Neuronal stem cell (in vitro differentiated cells): ENCODE results near the gene EIPR1.

Experiments used
- DNase-seq: peaks from one replicate; pipeline ENCODE4 v3.0.0-alpha.2; 2013; ENCODE audit warnings: low spot score
- H2AFZ ChIP-seq: one replicate; pipeline ENCODE4 v1.6.1; 2013; ENCODE audit warnings: mild to moderate bottlenecking, low read length, inconsistent platforms
- H2AK5ac ChIP-seq: 2 replicates; pipeline ENCODE4 v1.6.1; 2013; ENCODE audit warnings: low read depth, mild to moderate bottlenecking, inconsistent platforms, low read length, moderate library complexity, mixed read lengths
- H2BK120ac ChIP-seq: 2 replicates; pipeline ENCODE4 v1.6.1; 2013; ENCODE audit warnings: low read depth, mild to moderate bottlenecking, inconsistent platforms, low read length, moderate library complexity, mixed read lengths
- H2BK12ac ChIP-seq: one replicate; pipeline ENCODE4 v1.6.1; 2013; ENCODE audit warnings: low read length, inconsistent platforms
- H2BK15ac ChIP-seq: 2 replicates; pipeline ENCODE4 v1.6.1; 2013; ENCODE audit warnings: mild to moderate bottlenecking, low read length, inconsistent platforms, mixed read lengths
- H2BK5ac ChIP-seq: one replicate; pipeline ENCODE4 v1.6.1; 2013; ENCODE audit warnings: inconsistent platforms, mild to moderate bottlenecking, low read length, moderate library complexity
- H3K14ac ChIP-seq: one replicate; pipeline ENCODE4 v1.6.1; 2013; ENCODE audit warnings: low read length, inconsistent platforms
- H3K18ac ChIP-seq: 2 replicates; pipeline ENCODE4 v1.6.1; 2013; ENCODE audit warnings: low read length, inconsistent platforms
- H3K23ac ChIP-seq: 2 replicates; pipeline ENCODE4 v1.6.1; 2013; ENCODE audit warnings: low read depth, mild to moderate bottlenecking, mixed read lengths, low read length, inconsistent platforms; ENCODE audit not compliant: poor library complexity
- H3K27ac ChIP-seq: replicated peaks from 3 replicates; pipeline ENCODE4 v1.5.1; 2013; ENCODE audit warnings: low read length, inconsistent platforms
- H3K27me3 ChIP-seq, 3 experiments: 2 replicates each; pipeline ENCODE4 v1.6.1; 2013; ENCODE audit warnings: low read length in 3 of 3, mild to moderate bottlenecking in 2 of 3, inconsistent platforms in 1 of 3, low read depth in 1 of 3, mixed read lengths in 1 of 3, moderate library complexity in 1 of 3; ENCODE audit not compliant: control insufficient read depth in 3 of 3, insufficient read depth in 3 of 3
- H3K36me3 ChIP-seq, 2 donors: replicated peaks in 1 of 2; 2 replicates each; pipeline ENCODE4 v1.6.1; 2013; ENCODE audit warnings: low read length in 2 of 2; ENCODE audit not compliant: control insufficient read depth in 2 of 2, insufficient read depth in 2 of 2
- H3K4ac ChIP-seq: 2 replicates; pipeline ENCODE4 v1.6.1; 2013; ENCODE audit warnings: inconsistent platforms, mild to moderate bottlenecking, low read length, moderate library complexity
- H3K4me1 ChIP-seq, 2 donors: 1 replicate in 1 of 2; 2 replicates in 1 of 2; pipeline ENCODE4 v1.6.1; 2013; ENCODE audit warnings: low read length in 2 of 2, low read depth in 1 of 2; ENCODE audit not compliant: control insufficient read depth in 2 of 2, insufficient read depth in 1 of 2
- H3K4me2 ChIP-seq: one replicate; pipeline ENCODE4 v1.6.1; 2013; ENCODE audit warnings: mild to moderate bottlenecking, low read length, inconsistent platforms; ENCODE audit not compliant: insufficient read depth, poor library complexity, severe bottlenecking
- H3K4me3 ChIP-seq, 2 donors: 2 replicates each; pipeline ENCODE4 v1.5.1; 2013; ENCODE audit warnings: low read length in 2 of 2, mild to moderate bottlenecking in 2 of 2, inconsistent platforms in 1 of 2, moderate library complexity in 1 of 2
- H3K79me1 ChIP-seq: one replicate; pipeline ENCODE4 v1.6.1; 2013; ENCODE audit warnings: low read depth, mild to moderate bottlenecking, inconsistent platforms, low read length, moderate library complexity
- H3K9ac ChIP-seq: one replicate; pipeline ENCODE4 v1.6.1; 2013; ENCODE audit warnings: mild to moderate bottlenecking, low read depth, low read length, inconsistent platforms; ENCODE audit not compliant: poor library complexity
- H3K9me3 ChIP-seq, 2 donors: replicated peaks in 1 of 2; 2 replicates each; pipeline versions ENCODE3 to v1.6.1; 2013; ENCODE audit warnings: low read length in 2 of 2, mild to moderate bottlenecking in 2 of 2, inconsistent platforms in 1 of 2, low read depth in 1 of 2, mixed read lengths in 1 of 2, moderate library complexity in 1 of 2; ENCODE audit not compliant: control insufficient read depth in 2 of 2, insufficient read depth in 1 of 2
- H4K8ac ChIP-seq: one replicate; pipeline ENCODE4 v1.6.1; 2013; ENCODE audit warnings: low read depth, mild to moderate bottlenecking, inconsistent platforms, low read length, moderate library complexity
- H4K91ac ChIP-seq: one replicate; pipeline ENCODE4 v1.6.1; 2013; ENCODE audit warnings: low read length, low read depth, mild to moderate bottlenecking, inconsistent platforms; ENCODE audit not compliant: poor library complexity
- WGBS, 2 donors: extraction: QIAGEN DNeasy Blood & Tissue Kit; methylation state at CpG; one replicate each; pipeline ENCODE4 v1.1.7; 2013; ENCODE audit warnings: missing lambda C conversion rate in 2 of 2, mixed read lengths in 1 of 2; ENCODE audit not compliant: insufficient read length in 2 of 2, insufficient replicate concordance in 1 of 2; ENCODE audit errors: extremely low coverage in 2 of 2; 5-methylcytosine and 5-hydroxymethylcytosine counted together

The EIPR1 gene

DNA sequence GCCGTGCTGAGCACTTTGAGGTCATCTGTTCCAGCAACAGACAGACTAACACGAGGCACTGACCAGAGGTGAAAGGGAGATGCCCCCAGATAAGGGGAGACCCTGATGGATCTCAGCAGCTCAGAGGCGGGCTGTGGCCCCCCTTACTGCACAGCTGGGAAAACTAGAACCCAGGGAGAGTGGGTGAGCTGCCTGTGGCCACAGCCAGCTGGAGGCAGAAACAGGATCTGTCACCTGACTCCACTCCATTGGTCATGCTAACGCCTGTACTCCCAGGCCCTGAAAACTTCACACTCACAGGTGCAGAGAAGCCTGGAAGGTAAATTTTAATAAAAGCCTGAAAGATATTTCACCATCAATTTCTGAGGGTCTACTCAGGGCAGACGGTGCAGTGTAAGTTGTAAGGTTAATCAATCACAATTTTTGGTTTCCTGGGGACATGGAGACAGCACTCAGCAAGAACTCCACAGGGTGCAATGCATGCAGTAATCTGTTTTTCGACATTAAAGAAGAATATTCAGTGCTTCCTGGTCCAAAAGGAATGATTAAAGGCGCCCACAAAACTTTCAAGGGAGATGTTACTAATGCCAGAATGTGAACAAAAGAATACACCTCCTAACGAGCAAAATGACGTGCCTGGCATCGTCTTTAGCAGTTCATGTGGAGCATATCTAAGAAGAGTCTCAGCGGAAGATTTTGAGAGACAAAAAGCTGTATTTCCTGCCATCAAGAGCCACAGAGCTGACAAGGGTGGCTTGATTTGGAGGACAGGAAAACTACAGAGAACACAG is 173.4 kb downstream of the EIPR1 start:
- H3K4me2 ChIP-seq, result no peak overlapping the region

DNA sequence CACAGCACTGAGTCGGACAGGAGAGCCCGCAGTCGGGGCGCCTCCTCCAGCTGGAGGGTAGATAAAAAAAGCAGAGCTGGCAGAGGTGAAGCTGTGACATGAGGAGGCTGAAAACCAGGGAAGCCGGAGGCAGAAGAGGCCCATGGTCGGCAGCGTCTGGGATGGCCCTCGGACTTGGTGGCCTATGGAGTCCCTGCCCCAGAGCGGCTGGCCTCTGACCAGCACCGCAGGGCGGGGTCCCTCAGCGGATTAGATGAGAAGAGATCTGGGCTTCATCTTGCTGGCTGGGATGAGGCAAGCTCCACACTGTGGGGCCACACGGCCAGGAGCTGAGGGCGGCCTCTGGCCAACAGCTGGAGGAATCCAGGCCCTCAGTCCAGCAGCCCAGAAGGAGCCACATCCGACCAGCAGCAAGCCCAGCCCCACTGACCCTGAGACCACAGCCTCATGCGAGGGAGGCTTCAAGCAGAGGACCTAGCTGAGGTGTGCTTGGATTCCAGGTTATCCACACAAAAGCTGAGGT is 174.1 kb downstream of the EIPR1 start:
- Histone ChIP-seq H3K9ac (no peak overlapping the region), H3K4me2 (no peak overlapping the region), H3K4me1 (peaks cover 0 to 3% of the 10 kb centered on the region in 2 donors), H2AFZ (no peak overlapping the region), H4K8ac (no peak overlapping the region), H3K14ac (no peak overlapping the region), H2AK5ac (peak overlapping the region; percentile 45), H3K4me3 (no peak overlapping the region), H3K79me1 (no peaks in the 10 kb centered on the region), H3K36me3 (peaks cover 0 to 3% of the 10 kb centered on the region in 2 donors), H3K9me3 (peaks cover 0 to 6% of the 10 kb centered on the region in 2 donors), H3K23ac (peak overlapping the region; percentile 48), H4K91ac (no peak overlapping the region), H2BK15ac (no peak overlapping the region), H3K18ac (peak overlapping the region; percentile 11), H3K27ac (no peak overlapping the region), H2BK120ac (no peak overlapping the region), H3K27me3 (no peaks in the 10 kb centered on the region), H2BK5ac (no peak overlapping the region), H3K4ac (no peak overlapping the region), H2BK12ac (no peak overlapping the region)
- WGBS, 2 donors, result no CpG with 5 or more reads among the region's 16 CpGs
- no peak for DNase-seq

More for the DNA sequence above, 173.4 kb downstream of the EIPR1 start:
- peaks cover 0 to 3% of the 10 kb centered on the region in 2 donors for H3K36me3 ChIP-seq
- H3K4me1 ChIP-seq, result peaks cover 0 to 3% of the 10 kb centered on the region in 2 donors
- H3K23ac ChIP-seq, result peak overlapping the region; percentile 48
- WGBS, 2 donors, result no CpG with 5 or more reads among the region's 11 CpGs
- peaks cover 0 to 6% of the 10 kb centered on the region in 2 donors for H3K9me3 ChIP-seq
- DNase-seq, result no peak
- peak overlapping the region; percentile 45 for H2AK5ac ChIP-seq
- no peak overlapping the region for H2BK12ac ChIP-seq
- H2BK120ac ChIP-seq, result no peak overlapping the region
- H3K79me1 ChIP-seq, result no peaks in the 10 kb centered on the region
- H4K91ac ChIP-seq, result no peak overlapping the region
- H3K14ac ChIP-seq, result no peak overlapping the region
- H3K18ac ChIP-seq, result peak overlapping the region; percentile 11
- no peaks in the 10 kb centered on the region for H3K27me3 ChIP-seq
- no peak overlapping the region for H3K4ac ChIP-seq
- H3K27ac ChIP-seq, result no peak overlapping the region
- H2BK15ac ChIP-seq, result no peak overlapping the region
- H2BK5ac ChIP-seq, result no peak overlapping the region
- peak overlapping the region; percentile 37 for H3K9ac ChIP-seq
- no peak overlapping the region for H4K8ac ChIP-seq
- no peak overlapping the region for H3K4me3 ChIP-seq
- H2AFZ ChIP-seq, result no peak overlapping the region

DNA sequence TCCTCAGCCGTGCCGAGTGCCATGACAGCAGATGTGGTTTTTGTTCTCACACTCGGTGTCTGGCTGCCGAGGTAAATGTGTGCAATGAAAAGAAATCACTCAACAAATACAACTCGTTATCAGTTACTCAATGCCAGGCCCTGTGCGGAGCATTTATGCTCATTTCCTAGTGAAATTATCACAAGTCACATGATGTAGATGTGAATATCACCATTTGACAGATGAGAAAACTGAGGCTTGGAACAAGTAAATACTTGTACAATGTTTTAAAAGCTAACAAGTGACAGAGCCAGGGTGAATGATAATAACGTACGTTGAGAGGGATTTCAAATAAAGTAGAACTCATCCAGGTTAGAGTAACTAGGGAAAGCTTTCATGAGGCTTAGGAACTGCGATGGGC is 174.7 kb downstream of the EIPR1 start:
- Histone ChIP-seq H3K36me3 (peaks cover 0 to 3% of the 10 kb centered on the region in 2 donors), H2BK5ac (no peak overlapping the region)
- no CpG with 5 or more reads among the region's 9 CpGs for WGBS, 2 donors

DNA sequence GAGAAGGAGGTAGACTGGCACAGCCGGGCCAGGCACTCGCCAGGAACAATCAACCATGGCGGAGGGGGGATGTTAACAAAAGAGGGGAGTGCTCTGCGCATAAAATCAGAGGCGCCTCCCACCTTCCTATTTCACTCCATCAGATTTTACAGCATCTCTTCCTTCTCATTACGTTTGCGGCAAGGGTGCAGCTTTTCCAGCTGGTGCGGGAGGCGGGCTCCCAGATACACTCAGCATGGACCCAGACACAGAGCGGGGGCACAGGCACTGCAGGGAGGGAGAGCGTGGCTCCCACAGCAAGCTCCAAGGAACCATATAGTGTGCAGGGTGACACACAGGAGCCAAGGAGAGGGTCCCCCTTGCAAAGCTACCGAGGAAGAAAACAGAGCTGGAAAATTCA is 176.3 kb downstream of the EIPR1 start:
- Histone ChIP-seq H3K18ac (no peak overlapping the region), H3K4me2 (no peak overlapping the region), H3K4me1 (peaks cover 3% of the 10 kb centered on the region in 2 donors), H3K79me1 (no peaks in the 10 kb centered on the region), H3K4me3 (no peak overlapping the region), H2BK12ac (no peak overlapping the region), H3K27ac (no peak overlapping the region), H3K14ac (no peak overlapping the region), H3K36me3 (peaks cover 6 to 7% of the 10 kb centered on the region in 2 donors), H2BK120ac (no peak overlapping the region), H4K91ac (no peak overlapping the region), H3K4ac (no peak overlapping the region), H3K23ac (no peak overlapping the region), H3K27me3 (no peaks in the 10 kb centered on the region), H3K9ac (no peak overlapping the region), H3K9me3 (peaks cover 0 to 6% of the 10 kb centered on the region in 2 donors), H2BK5ac (no peak overlapping the region), H2AK5ac (peak overlapping the region; percentile 65), H2AFZ (no peak overlapping the region), H2BK15ac (no peak overlapping the region), H4K8ac (no peak overlapping the region)
- no peak for DNase-seq
- no CpG with 5 or more reads among the region's 12 CpGs for WGBS, 2 donors

More for the DNA sequence above, 174.7 kb downstream of the EIPR1 start:
- H3K9me3 ChIP-seq, result peaks cover 0 to 6% of the 10 kb centered on the region in 2 donors
- H3K27me3 ChIP-seq, result no peaks in the 10 kb centered on the region
- no peak overlapping the region for H3K23ac ChIP-seq
- no peak overlapping the region for H3K4me3 ChIP-seq
- H3K27ac ChIP-seq, result no peak overlapping the region
- peaks cover 3 to 5% of the 10 kb centered on the region in 2 donors for H3K4me1 ChIP-seq
- no peak overlapping the region for H4K8ac ChIP-seq
- no peak overlapping the region for H3K14ac ChIP-seq
- no peak overlapping the region for H3K4me2 ChIP-seq
- no peak overlapping the region for H3K4ac ChIP-seq
- H2BK120ac ChIP-seq, result no peak overlapping the region
- H3K79me1 ChIP-seq, result no peaks in the 10 kb centered on the region
- H3K18ac ChIP-seq, result no peak overlapping the region
- H3K9ac ChIP-seq, result no peak overlapping the region
- H2AFZ ChIP-seq, result no peak overlapping the region
- H4K91ac ChIP-seq, result no peak overlapping the region
- H2BK15ac ChIP-seq, result no peak overlapping the region
- no peak for DNase-seq
- no peak overlapping the region for H2BK12ac ChIP-seq
- H2AK5ac ChIP-seq, result no peak overlapping the region
